Femur (tissue), 1 donor: ENCODE measurements around the gene FILIP1L.

Experiments
- DNase-seq: peaks from one replicate; pipeline ENCODE4 v3.0.0-alpha.2; 2017

The FILIP1L gene

DNA sequence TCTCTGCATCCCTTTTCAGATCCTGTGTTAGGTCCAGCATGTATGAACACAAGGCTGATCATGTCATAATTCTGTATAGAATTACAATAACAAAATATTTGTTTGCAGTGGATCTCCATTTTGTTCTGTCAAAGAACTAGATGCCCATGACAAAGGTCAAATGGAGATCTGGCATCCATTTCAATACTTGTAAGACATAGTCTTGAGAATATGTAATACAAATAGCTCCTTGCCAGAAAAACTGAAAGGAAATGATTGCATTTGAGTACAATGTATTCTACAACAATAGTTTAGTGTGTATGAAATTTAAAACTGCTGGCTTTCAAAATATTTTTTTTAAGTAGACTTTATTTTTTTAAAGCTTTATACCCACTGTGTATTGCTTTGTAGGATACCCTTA, 195.6 kb downstream of the FILIP1L start:
- no peak for DNase-seq

DNA sequence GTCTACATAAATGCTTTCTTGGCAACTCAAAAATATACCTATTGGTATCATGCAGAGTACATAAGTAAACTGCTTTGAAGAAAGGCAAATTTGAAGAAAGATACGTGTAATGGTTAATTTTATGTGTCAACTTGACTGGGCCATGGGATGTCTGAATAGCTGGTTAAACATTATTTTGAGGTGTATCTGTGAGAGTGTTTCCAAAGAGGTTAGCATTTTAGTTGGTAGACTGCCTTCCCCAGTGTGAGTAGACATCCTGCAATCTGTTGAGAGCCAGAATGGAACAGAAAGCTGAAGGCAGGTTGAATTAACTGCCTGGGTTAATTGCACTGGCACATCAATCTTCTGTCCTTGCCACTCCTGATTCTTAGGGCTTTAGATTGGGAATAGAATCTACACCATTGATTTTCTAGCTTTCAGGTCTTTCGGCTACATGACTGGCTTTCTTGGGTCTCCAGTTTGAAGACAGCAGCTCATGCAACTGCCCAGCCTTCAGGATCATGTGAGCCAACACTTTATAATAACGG, 198.3 kb downstream of the FILIP1L start:
- no peak for DNase-seq

DNA sequence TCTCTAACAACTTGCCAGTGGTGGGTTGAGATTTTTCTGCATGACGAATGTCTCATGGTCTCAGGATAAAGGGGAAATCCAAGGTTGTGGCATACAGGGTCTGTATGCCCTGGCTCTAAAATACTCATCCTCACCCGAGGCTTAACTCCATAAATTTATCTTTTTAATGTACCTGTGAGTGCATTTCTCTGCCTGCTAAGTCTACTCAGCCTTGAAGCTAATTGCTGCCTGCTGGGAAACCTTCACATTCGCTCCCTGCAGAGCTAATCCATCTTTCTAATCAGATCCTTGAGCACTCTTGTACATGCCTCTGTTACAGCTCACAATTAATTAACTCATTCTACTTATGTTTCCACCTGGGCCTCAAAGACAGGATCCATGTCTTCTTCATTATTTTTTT, 202.9 kb downstream of the FILIP1L start:
- no peak for DNase-seq

DNA sequence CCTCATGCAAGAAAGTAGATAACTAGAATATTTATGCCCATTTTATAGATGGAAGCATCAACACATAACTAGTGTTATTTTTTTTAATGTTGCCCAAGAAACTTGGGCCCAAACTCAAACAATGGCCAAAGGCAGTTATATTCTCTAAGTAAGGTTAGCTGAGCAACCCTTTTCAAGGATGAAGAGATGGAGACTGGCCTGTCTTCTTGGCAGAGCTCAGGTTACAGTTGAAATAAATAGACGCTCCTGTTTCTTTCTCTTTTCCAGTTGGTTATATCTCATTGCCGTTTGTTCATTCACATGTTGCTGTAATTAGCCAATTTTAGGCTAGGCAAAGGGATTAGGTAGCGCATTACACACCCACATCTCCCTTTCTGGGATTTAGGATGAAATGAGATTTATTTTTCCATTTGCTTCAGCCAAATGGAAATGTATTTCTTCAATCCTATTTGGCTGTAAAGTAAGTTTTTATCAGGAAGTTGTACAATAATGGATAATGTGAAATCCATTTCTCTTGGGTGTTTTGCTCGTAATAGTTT, 203.5 kb downstream of the FILIP1L start:
- DNase-seq, result no peak

DNA sequence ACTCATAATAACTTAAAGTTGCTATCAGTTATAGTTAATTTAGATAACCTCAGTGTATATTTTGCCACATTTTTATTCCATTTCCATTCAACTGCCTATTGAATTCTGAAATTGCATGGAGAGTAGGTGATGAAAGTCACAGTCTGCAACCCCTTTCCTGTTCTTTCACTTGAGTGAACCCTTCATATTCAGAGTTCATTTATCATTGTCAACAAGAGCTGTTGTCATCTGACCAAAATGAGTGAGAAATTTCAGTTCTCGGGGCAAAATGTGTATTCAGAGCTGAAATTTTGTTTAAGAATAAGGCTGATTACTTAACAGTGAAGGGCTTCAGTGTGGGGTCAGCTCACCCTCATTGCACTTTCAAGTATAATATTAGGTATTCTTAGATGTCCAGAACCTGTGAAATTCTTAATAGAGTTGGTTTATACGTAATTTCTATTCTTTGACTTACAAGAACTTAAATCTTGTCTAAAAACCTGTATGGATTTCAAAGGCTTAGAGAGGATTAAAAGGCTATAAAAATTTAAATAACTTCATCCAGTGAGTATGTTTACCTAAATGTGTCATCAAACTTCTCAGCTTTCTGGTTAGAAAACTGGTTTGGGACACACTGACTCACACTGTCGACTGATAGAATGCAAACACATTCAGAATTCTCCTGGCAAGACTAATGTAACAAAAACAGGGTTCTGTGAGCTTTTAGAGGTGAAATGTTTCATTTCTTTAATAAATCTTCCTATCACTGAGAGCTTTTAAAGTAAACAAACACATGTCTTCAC, 204.4 kb downstream of the FILIP1L start:
- DNase-seq, result no peak

DNA sequence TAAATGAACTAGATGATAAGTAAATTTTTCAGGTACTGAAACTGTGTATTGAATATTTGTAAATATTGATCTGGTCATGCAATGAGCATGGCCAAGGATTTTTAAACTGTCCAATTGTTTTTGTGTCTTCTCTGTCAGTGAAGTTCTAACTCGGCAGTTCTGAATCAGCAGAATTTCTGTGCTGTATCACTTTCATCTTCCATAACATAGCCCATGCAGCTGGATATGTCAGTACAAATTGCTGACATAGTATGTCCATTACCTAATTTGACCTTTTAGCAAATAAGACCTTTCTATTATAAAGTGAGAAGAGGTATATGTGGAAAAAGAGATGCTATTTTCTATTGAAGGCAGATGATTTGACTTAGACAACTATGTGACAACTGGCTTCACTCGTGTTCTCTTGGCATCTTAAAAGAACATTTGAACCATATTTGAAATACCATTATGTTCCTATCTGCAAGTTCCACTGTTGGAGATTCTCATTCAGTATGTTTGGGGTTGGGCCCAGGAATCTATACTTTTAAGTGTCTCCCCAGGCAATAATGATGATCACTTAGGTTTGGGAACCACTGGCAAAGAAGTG, 206.2 kb downstream of the FILIP1L start:
- DNase-seq, result no peak

DNA sequence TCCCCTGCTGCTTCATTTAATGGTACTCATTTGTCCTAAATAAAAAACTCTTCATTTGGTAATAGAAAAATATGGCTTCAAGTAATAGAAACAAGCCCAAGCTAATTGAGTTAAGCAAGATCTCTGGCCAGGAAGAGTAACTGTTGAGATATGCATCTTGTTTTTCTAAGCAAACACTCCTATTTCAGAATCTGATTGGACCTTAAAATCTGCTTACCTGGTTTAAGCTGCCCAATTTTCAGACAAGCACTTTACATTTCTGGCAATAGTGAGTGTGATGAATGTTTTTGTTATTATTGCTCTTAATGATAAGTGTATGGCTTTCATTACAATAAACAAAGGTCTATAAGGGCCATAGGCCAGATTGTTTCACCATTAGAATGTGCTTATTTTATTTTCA, 210.4 kb downstream of the FILIP1L start:
- no peak for DNase-seq

DNA sequence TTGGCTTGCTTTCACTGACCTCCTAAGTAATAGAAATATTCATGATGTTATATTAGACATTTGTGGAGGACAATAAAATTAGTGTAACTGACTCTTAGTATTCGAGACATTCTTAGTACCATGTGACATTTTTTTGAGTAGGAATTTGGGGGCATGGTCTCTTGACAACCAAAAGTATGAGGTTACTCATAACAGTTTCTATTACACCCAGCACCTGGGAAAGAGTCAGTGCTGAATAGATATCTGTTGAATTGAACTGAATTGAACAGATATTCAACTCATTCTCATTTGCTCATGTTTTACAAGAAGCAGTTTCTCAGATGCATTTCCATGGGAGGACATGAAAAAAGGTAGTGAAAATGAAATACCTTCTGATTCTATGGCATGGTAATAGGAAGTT, 212.2 kb downstream of the FILIP1L start:
- DNase-seq, result no peak

DNA sequence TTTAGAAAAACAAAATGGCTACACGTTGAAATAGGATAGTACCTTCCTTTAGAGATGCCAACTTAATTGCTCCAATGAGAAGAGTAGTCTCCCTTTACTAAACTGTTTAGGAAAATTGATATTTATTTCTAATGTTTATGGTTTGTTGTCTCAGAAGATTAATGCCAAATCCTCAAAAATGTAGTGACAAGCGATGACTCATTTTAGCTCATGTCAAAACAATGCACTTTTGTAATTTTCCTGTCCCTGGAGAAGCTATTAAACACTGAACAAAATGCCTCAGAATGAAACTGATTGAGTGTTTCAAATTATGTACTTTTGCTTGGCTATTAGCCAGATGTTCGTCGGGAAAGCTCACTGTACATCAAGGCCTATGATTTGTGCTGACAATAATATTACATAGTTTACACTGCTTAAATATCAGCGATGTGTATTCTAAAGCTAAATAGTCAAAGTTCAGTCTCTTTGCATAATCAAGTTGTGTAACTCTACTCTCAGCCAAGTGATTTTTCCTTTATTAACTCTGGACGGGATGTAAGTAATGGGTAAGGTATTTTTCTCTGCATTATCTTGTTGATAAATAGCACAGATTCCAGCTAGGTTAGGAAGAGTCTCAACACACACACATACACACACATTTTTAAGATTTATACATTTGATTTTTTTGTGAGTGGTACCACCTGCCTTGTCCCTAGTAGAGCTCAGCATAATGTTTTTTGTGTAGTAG, 212.9 kb downstream of the FILIP1L start:
- DNase-seq, result no peak

DNA sequence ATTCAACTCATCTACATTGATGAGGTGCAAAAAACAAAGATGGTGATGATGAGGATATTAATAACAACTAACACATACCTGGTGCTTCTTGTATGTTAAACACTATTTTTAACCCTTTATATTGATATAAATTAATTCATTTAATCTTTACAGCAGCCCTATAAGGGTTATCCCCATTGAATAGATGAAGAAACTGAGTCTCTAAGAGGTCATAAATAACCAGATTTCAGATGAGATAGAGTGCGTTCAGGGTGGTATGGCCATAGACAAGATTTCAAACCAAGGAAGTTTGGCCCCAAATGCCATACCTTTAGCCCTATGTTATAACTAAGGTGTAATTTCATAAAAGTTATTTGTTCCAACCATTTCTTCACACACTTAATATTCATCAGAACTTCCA, 214.1 kb downstream of the FILIP1L start:
- DNase-seq, result no peak

DNA sequence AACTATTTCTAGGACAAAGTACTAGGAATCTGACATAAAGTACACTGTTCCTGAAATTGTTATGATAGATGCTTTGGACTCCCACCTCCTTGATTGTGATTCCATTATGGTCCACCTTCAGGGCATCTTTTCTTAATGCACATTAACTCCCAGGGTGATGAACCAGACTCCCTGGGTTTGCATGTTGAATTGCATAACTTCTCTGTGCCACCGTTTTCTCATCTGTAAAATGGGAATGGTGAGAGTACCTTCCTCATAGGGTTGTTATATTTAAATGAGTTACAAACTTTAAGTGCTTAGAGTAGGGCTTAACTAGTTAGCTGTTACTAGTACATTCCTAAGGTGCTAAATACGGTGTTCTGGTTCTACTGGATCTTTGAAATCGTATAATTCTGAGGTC, 214.7 kb downstream of the FILIP1L start:
- DNase-seq, result no peak

DNA sequence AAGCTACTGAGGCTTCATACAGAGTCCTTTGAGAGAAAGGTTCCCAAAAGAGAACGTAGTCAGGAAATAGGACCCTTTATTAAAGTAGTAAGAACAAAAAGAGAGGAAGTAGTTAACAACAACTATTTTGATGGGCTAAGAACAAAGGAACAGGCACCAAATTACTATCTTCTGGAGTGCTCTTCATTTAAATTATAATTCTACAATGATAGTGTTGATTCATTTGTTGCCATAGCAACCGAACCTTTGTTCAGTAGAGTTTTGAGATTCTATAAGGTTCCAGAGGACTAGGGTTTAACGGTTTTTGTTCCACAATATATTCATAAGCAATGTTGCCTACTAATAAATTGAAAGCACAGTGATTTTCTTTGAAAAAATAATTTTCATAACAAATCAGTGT, 217.8 kb downstream of the FILIP1L start:
- DNase-seq, result no peak

DNA sequence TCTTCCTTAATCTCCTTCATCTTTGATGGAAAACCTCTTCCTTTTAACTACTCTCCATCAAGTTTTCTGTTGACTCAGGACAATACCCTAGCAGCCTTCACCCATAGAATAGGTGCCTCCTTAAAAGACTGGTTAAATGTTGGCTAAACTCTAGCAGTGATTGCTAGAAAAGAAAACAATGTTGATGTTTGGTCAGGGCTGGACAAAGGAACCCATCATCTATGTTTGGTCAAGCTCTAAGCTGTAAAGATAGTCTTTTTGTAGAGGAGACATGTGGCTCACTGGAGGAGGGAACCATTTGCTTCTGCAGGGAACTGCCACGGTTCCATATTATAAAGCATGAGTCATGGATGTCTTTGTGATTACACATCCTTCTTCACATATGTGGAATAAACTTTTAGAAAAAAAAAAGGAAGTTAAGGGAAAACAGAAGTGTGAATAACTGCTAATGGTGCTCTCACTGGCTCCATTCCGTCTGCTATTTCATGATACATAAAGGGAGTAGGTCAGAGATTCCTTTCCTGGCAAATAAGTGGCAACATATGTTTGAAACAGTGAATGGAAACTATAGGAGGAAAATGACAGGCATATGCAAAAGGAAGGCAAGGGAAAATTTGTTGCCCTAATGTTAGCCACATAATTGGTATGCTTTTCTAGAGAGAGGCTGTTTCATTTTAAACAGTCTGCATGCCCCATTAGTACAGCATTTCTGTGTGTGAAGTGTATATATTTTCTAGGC, 218.4 kb downstream of the FILIP1L start:
- peak; percentile 28 for DNase-seq

DNA sequence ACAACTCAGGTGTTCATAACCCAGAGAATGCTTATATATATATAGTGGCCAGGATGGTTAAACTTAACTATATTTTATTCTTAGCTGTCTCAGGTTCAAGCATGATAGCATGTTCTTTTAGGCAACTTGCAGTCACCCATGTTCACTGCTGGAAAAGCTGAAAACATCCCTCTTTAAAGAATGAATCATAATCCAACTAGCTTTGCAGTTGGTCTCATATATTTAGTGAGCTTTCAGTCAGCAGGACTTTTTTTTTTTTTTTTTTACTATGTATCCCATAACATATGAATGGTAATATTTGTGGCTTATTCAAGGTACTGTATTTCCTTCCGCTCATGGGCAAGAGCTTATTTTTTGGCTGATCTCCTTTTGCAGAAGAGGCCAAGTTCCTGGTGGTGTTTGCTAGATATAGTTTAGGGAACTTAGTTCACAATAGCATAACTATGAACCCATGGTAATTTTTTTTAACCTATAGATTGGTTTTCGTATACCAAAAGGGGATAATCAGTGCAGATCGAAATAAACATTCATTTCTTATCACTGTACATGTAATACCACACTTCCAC, 219.1 kb downstream of the FILIP1L start:
- no peak for DNase-seq

DNA sequence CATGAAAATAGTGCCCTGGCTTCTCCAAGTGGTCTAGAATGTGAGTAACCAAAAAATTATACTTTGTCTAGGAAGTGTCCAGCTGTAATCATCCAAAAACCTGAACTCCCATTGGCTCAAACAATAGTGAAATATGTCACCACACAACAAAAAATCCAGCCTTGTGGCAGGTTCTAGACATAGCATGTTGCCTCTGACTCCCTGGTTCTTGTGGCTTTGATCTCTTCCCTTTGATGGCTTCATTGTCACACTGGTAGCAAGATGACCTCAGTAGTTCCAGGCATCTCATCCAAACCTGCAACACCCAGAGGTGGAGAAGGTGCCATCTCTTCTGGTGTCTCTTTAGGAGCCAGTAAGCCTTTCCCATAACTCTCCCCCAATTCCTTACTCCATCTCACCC, 222.0 kb downstream of the FILIP1L start:
- no peak for DNase-seq

DNA sequence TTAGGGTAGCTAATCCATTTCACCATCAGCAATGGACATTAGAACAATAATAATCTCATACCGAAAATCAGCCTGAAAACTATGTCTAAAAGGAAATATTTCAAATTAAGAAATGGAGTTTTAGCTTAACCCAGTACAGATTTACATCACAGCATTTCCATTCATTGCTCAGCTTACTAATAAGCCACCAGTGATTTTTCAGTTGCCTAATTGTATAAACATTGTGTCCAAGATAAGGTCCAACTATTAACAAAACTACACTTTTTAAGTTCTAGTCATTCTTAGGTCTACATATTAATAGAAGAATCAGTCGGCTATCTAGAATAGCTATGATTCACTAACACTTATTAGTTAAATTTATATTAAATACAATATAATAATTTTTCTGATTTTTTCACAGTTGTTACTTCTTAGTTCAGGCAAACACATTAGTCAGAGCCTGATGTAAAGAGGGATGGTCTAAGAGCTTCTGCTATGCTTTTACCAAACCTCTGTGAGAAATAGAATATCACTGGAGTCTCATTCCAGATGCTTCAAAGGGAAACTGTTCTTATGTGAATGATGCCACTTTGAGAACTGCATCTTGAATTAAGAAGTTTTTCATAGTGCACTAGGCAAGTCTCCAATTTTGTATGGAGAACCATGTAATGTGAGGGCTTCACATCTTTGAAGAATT, 222.6 kb downstream of the FILIP1L start:
- DNase-seq, result no peak

DNA sequence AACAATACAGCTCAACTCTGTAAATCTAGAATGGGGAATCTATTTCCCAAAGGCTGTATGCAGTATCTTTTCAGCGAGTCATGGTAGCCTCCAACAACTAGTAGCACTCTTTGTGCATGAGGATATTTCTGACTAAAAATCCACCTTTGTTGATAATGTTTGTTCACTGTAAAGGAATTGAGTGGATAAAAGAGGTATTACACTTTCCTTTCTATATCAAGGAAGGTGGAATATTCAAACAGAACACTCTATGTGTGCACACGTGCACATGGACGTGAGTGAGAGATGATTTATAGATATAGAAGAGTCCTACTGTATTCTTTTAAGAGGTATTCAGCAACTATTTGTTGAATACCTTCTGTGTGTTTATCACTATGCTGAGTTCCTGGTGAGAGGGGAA, 228.4 kb downstream of the FILIP1L start:
- DNase-seq, result no peak

DNA sequence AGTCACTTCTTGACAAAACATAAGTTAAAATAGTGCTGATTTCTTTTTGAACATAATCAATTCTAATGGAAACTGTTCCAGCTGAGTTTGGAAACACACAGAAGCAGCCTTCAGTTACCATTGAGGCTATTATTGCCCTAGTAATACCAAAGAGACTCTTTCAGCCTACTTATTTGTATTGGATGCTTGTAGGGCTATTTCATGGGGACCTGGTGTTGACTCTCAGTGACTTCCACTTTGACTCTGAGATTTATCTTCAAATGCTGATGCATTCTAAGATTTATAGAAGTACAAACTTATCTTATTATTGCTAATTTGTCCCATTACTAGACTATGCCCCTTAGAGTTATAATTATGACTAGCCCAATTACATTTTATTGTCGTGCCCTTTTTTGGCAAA, 229.2 kb downstream of the FILIP1L start:
- no peak for DNase-seq

DNA sequence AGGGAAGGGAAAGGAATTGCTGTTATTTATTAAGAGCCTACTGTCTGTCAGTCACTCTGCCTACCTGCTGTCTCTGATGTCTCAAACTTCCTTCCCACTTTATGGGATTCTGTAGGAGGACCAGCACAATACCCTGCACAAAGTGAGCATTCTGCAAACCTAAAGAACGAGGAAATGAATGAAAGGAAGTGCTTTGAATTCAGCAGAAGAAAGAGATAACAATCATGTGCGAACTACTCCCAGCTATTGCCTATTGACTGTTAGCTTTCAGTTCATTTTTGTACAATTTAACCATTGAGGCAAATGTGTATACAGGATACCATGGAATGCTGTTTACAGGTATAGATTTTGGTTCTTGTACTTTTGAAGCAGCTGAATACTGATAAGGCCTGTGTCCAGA, 229.8 kb downstream of the FILIP1L start:
- DNase-seq, result no peak

DNA sequence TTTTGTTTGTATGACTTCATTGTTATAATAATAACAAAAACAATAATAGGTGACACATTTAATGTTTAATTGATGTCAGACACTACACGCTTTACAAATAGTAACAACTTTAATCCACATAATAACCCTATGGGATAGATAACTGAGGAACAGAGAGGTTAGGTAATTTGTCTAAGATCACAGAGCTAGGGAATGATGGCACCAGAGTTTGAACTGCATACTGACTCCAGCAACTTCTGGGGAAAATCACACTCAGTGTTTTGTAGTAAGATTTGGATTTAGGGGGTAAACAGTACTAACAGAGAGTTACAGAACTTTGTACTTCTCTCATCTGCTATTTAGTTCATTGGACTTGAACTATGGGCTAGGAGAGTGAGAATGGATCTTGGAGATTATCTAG, 230.6 kb downstream of the FILIP1L start:
- DNase-seq, result no peak

DNA sequence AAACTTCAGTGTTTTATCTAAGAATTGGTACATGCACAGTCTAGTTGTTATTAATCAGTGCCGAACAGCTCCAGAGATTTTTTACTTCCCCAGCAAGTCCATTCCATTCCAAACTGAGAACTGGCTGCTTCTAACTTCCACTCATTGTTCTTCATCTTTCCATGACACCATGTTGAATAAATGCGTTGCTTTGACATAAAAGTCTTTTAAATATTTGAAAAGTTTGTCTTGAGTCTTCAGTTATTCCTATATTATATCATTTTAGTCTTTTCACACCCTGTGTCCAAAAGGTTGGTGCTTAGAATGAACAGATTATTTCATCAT, 231.2 kb downstream of the FILIP1L start:
- DNase-seq, result no peak

DNA sequence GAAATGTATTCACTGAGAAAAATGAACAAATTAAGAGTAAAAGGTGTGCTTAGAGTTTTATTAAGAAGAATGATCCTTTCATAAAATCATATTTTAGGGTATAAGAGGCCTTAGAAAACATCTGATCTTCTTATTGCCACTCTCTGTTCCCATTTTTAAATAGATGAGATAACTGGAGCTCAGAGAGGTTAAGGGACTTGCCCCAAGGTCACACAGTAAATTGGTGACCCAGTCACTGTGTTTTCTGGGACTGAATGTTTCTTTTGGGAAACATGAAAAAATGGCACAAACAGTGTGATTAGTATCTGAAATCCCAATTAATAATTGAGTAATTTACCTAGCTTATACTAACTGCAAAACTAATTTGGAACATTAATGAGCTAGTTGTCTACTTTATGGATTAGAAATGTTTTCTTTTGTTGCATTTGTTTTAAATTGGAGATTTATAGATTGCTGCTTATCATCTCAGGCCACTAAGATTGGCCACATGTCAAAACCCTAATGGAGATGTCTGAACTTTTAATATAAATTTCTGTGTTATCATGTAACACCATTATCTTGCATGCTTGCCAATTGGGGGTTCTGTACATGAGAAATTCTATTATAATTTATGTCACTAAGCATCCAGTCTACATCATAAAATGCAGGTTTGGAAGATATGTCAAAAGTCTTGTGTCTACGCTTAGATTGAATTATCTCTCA, 231.7 kb downstream of the FILIP1L start:
- no peak for DNase-seq
